Activated T-cell treated with anti-CD3 and anti-CD28 coated beads for 24 hours (primary cell): ENCODE data around the gene ZNF362.

Experiments
- DNase-seq: peaks from one replicate; pipeline ENCODE4 v3.0.0-alpha.2; 2020; ENCODE audit warnings: low read depth

The ZNF362 gene

DNA sequence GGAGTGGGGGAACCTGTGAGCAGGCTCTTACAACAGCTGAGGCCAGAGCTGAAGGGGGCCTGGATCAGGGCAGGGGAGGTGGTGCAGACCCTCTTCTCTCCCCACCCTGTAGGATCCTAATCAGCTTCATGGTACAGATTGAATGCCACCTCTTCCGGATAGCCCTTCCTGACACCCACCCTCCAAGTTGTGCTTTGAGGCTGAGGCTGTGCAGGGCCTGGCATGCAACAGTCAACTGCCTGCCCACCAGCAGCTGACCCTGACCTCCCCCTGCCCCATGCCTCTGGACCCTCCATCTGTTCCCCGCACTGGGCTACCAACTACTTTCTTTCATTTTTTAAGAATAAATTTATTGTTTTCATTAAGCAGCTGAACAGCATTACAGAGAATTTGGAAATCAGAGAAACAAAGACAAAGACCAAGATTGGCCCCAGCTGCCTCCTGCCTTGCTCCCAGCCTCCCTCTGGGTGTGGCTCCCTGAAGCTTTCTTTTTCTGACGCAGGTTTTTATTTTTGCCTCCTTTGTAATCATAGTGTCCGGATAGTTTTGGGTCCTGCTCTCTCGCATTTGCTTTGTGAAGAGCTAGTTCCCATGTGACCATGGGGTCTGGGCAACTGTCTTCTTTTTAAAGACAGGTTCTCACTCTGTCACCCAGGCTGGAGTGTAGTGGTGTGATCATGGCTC is 12.8 kb downstream of the ZNF362 start:
- DNase-seq = no peak

DNA sequence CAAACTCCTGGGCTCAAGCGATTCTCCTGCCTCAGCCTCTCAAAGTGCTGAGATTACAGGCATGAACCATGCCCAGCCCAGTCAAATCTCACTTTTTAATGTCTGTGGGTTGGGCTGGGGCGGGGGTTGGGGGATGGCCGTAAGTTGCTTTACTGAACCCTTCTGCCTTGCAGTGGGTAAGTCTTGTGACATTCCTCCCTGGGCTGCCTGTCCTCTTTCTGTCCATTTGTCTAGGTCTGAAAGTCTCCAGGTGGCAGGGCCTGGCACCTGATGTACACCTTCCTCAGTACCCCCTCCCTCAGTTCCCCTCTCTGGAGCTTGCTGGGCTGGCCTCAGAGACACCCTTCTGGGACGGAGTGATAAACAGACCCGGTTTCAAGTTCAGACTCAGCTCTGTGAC is 13.3 kb downstream of the ZNF362 start:
- DNase-seq = no peak

DNA sequence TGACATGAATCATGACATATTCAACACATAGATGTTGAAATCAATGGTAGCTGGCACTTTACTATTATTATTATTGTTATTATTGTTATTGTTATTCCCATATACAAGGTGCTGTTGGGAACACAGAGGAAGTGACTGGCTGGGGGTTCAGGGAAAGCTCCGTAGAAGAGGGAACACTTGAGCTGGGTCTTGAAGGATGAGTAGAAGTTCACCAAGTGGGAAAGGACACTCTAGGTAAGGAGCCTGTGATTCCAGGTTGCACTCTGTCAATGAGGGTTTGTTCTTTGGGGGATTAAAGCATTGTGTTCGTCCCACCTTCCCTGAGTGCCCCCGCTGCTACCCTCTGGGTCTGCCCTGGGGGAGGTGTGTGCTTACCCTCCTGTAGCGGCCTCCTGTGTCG is 14.1 kb downstream of the ZNF362 start:
- no peak for DNase-seq

DNA sequence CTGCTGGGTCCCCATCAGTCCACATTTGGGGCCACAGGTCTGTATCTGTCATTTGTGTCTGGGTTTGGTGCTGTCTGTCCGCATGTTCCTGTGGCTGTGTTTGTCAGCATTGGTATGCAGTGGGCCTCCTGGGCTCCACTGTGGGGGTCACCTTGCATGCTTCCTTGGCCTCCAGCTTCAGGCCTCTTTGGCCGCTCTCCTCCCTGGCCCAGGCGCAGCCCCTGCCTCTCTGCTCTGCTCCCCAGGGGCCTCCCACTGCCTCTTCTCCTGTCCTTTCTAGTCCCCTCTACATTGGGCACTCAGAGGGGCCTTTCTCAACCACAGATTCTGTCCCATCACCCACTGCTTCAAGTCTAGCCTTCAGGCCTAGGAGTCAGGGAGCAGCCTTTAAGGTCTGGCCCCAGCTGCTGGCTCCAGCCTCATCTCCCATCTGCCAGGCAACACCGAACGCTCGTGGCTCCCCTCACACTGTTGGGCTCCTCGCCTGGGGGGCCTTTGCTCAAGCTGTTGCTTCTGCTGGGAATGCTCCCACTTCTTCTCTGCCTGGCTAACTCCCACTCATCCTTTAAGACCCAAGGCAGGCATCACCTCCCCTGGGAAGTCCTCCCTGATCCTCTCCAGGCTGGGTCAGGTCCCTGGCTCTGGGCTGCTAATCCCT is 14.6 kb downstream of the ZNF362 start:
- no peak for DNase-seq

DNA sequence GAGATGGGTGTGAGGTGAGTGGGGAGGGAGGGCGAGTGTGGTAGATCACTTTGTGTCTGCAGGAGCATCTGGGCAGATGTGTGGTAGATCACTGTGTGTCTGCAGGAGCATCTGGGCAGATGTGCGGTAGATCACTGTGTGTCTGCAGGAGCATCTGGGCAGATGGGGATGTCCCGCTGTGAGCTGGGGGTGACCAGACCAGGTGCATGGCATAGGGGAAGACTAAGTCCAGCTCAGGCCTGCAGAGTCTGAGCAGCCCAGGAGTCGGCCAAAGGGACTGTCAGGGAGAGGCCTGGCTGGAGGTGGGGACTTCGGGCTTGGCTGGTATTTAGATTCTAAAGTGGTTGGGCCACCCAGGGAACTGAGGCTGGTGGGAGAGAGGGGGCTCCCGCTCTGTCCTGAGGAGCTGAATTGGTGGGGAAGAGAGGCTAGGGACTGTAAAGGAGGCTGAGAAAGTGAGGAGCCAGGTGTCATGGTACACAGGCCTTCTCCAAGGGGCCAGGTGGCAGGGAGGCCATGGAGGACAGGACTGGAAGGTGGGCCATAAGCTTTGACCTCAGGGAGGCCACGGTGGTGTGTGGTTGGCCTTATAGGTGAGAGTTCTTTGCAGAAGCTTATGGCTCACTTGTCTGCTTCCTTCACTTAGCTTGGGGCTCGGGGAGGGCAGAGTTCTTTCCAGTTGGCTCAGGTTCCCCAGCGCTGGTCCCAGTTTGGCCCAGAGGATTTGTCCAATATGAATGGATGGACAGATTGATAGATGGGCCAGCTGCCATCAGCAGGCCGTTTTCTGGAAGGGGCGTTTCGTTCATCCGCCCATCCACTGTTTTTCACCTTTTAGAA is 15.6 kb downstream of the ZNF362 start:
- no peak for DNase-seq

DNA sequence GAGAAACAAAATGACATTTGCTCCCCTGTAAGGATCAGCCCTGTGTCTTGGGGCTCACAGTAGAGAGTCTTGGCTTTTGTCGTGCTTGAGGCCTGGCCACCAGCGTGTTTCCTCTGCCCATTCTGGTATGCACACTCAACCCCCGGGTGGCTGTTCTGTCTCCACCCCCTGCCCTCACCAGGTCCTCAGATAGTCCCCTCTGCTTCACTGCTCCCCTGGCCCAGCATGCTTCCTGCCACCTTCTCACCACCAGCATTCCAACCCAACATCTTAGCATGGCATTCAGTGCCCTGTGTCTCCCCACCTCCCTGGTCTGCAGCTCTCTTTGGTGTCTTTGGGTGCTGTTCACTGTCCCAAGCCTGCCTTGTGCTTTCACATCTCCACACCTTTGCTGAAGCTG is 16.2 kb downstream of the ZNF362 start:
- DNase-seq = no peak

DNA sequence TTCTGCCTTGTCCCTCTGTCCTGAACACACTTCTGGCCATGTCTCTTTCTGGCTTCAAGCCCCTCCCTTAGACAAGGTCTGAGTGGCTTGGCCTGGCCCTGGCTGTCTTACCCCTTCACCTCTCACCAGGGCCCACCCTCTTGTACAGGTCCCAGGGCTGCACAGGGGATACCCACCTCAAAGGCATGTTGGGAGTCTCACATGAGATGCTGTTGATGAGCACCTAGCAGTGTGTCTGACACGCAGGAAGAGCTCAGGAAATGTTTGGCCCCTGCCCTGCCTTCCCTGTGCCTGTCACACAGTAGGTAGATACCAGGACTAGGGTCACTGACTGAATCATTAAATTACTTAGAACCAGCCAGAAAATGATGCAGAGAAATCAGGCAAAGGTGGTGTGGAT is 16.6 kb downstream of the ZNF362 start:
- no peak for DNase-seq

DNA sequence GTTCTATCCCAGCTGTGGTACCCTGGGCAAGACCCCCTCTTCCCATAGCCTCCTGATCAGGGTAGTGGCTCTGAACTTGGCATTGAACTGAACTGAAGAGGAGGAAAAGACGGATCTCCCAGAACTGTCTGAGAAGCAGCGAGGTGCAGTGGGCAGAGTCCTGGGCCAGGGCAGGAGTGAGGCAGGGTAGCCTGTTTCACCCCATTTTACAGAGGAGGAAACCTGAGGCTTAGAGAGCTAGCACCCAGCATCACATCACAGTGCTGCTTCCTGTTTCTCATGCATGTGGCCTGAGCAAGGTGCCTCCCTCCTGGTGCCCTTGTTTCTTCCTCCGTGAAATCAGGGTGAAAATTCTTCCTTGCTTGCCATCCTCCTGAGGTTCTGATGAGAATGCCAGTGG is 17.1 kb downstream of the ZNF362 start:
- no peak for DNase-seq

DNA sequence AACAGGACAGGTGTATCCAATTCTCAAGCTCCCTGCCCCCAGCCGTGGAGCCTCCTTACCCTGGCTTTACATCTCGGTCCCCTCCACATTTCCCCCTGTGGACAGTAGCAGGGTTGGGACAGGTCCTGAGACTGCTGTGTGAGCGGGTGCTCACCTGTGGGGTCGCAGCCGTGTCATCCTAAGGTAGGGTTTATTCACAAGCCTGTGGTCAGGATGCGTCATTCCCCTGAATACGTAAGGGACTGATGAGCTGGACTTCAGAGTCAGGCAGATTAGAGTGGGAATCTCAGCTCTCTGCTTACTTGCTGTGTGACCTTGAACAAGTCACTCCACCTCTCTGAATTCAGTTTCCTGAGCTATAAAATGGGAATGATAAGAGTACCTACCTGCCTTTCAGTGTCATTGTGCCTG is 17.7 kb downstream of the ZNF362 start:
- no peak for DNase-seq

DNA sequence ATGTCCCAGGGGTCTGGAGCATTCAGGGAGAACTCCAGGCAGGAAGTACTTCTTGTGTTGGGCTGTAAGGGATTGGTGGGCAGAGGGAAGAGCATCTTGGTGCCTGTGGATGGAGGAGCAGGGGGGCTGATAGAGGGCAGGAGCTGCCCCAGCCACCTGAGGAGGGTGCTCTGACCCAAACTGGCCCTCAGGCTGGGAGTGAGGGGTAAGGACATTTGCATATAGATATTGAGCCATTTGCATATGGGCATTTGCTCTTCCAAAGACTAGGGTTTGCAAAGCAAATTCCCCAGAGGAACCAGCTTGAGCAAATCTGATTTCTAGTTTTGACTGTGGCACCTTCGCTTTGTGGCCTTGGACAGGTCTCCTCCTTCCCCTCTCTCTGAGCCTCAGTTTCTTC is 18.2 kb downstream of the ZNF362 start:
- no peak for DNase-seq

DNA sequence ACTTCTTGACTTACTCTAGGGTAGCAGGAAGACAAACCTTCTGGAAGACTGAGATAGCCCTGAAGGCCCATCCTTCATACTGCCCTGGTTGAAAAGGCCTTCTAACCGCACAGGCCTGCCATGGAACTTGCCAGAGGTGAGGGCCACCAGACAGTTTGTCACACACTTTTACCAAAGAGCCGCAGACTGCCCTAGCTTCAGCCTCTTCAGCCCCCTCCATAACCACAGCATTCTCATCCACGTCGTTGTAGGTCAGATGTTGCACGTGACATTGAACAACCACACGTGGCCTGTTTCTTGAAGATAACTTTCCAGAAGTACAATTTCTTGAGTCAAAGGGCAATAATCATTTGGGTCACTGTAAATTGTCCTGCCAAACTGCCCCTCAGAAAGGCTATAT is 18.9 kb downstream of the ZNF362 start:
- no peak for DNase-seq

DNA sequence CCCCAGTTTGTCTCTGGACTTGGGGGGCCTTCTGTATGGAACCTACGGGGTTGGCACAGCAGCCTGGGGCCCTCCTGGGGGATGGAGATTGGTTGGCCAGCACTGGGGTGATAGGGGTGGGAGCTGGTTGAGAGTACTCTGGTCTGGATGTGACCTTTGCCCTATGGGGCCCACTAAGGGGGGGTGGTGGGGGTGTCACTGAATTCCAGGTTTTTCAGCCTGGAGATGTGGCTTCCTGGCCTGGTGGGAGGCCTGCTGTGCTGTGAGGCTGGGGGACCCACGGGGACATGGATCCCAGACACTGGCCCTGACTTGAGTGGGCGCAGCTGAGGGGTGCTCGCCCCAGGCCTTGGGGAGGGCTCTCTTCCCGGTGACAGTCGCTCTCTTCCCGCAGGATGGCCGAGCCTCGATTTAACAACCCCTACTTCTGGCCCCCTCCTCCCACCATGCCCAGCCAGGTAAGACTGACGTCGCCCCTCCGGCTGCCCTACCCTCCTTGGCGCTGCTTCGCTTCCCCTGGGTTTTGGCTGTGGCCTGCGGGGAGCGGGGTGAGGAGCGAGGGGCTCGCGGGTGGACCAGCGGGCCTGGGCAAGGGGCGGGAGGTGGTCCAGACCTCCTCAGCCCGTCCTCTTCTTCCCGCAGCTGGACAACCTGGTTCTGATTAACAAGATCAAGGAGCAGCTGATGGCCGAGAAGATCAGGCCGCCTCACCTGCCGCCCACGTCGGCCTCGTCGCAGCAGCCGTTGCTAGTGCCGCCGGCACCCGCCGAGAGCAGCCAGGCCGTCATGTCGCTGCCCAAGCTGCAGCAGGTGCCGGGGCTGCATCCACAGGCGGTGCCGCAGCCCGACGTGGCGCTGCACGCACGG is 19.6 kb downstream of the ZNF362 start:
- DNase-seq = no peak

DNA sequence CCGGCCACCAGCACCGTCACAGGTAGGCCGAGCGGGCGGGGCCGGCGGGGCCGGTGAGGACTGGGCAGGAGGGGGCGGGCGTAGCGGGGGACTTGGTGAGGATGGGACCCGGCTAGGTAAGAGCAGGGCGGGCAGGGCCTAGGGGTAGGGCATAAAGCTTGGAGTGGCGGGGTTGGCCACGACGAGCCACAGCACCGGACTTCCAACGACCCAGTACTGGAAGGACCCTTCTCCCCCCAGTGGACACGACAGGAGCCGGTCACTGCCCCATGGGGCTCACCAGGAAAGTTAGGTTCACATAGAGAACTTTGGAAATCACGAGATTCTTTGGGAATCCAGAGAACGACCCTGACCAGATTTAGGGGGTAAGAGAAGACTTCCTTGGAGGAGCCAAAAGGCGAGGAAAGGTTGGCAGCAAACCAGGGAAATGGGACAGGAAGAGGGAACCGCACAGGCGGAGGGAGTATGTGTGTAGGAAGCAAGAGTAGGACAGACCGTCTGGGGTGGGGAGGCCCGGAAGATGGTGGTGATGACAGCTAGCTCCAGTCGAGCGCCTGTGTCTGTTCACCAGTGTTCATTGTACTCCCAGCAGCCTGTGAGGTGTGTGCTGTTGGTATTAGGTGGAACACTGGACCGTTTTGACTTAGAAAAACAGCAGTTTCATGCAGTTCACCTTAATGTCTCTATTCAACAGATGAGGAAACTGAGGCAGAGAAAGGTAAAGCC is 20.4 kb downstream of the ZNF362 start:
- no peak for DNase-seq

DNA sequence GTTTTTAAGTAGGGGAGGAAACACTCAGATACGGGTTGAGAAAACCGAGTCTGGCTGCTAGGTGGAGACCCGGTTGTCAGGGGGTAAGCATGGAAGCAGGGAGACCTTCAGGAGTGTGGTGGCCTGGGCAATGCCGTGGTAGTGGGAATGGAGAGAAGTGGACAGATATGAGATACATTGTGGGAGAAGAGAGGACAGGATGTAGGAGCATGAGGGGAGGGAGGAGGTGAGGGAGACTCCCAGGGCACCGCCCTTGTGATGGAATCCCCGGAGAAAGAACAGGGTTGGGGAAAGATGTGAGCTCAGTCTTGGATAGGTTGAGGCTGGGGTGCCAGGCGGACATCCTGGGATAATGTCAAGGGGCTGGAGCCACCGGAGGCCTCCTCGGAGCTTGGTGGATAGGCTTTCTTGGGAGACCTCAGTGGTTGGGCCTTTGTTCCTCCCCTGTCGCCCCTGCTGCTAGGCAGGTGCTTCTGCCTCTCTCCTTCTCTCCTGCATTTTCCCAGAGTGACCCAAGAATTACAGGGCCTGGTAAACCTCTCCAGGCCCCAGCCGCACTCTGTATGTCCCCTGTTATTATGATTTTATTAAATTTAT is 21.3 kb downstream of the ZNF362 start:
- no peak for DNase-seq

DNA sequence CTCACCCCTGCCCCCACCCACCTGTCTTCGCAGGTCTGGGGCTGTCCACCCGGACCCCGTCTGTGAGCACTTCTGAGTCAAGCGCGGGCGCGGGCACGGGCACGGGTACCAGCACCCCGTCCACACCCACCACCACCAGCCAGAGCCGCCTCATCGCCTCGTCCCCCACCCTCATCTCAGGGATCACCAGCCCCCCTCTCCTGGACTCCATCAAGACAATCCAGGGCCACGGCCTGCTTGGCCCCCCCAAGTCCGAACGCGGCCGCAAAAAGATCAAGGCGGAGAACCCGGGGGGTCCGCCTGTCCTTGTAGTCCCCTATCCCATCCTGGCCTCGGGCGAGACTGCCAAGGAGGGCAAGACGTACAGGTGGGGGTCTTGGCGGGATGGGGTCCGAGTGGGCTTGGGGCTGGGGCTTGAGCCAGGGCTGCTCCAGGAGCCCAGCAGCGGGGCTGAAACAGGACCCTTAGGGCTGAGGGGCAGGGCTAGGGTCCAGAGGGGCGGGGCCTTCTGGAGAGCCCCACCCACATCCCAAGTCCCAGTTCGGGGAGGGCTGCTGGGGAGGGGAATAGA is 23.9 kb downstream of the ZNF362 start:
- no peak for DNase-seq

DNA sequence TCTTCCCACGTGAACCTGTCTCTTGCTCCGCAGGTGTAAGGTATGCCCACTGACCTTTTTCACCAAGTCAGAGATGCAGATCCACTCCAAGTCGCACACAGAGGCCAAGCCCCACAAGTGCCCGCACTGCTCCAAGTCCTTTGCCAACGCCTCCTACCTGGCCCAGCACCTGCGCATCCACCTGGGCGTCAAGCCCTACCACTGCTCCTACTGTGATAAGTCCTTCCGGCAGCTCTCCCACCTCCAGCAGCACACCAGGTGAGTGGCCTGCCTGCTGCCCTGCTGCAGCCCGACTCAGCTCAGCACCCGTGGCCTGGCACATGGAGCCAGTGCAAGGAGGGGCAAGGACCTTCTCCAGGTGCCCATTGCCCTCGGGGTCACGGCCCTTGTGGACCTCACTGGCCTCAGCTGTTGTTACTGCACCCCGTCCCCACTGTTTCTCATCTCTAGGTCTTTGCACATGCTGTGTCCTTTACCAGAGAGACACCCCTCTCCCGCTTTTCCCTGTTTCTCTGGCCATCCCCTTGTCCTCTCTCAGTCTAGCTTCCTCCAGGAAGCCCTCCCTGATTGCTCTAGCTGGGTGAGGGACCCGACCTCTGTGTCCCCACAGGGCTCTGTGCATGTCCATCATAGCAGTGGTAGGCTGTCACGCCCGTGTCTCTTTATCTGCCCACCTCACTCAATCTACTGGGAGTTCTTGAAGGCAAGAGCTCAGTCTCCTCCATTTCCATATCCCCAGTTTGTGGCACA is 25.4 kb downstream of the ZNF362 start:
- no peak for DNase-seq

DNA sequence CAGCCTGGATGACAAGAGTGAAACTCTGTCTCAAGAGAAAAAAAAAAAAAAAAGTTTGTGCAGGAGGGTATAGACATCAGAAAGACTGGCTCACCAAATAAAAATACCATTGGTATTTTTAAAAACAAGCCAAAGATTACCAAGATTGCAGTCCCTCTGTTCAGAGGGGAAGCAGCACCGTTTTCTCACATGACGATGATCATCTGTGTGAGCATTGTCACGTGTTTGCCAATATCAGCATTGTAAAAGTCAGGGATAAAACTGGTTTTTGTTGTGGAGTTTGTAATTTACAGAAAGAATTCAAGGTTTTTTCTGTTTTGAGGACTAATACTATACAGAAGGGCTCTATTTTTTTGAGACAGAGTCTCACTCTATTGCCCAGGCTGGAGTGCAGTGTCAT is 26.5 kb downstream of the ZNF362 start:
- no peak for DNase-seq

DNA sequence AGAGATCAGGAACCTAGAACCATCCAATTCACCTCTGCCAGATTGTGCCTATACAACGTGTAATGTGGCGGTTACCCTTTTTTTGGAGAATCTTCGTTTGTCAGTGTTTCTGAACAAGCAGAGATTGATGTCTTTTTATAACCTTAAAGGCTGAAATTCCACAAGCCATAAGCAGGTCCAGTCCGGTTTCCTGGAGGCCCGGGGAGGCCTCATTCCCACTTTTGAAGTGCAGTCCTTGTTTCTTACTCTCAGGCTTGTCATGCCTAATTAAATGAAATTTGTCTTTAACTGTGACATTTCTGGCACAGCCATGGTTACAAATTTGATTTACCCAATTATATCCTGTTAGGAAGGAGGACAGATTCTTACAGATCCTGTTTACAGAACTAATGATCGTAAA is 27.8 kb downstream of the ZNF362 start:
- no peak for DNase-seq

DNA sequence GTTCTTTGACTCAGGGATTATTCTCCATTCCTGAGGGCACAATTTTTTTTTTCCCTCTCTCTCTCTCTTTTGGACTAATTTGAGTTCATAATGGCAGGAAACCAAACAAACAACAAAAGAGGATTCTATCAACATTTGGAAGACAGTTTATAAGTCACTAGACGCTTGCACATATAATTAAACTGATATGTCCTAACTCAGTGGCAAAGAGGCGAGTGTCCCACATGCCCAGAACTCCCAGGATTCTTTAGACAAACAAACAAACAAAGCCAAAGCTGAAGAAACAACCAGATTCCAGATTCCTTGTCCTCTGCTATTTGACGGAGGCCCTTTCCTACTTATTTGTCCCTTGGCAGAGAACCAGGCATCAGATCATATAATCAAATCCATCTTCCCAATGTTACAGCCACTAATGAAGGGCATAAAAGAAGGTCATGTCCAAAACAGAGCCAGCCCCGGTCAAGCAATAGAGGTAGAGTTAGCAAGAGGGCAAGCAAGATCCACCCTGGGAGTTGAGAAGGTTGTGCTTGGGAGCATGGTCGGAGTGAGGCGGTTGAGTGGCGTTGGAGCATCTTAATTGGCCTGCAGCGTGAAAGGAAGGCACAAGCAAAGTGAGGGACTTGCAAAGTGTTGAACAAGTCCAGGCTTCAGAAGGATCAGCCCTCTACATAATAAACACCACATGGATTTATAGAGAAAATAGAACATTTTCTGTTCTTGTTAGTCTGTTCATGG is 30.3 kb downstream of the ZNF362 start:
- DNase-seq = no peak
